Stimulated activated CD4-positive, alpha-beta T cell treated with anti-CD3 and anti-CD28 coated beads, TNF-alpha, amount 100 ng/mL, for 1 hour (primary cell): ENCODE results near the gene PCSK4.
A peak's percentile ranks its signal among the peaks of the same experiment; 100 is the strongest.
"Not testable (repeated sequence)": the region's sequence is repeated elsewhere in the genome, so short reads cannot be mapped to it uniquely, and the experiment has no call there.

ENCODE experiments used
- DNase-seq, 3 donors: peaks; one replicate each; pipeline ENCODE4 v3.0.0-alpha.2; 2020; ENCODE audit warnings: low read depth in 3 of 3, low spot score in 1 of 3

Gene PCSK4

DNA sequence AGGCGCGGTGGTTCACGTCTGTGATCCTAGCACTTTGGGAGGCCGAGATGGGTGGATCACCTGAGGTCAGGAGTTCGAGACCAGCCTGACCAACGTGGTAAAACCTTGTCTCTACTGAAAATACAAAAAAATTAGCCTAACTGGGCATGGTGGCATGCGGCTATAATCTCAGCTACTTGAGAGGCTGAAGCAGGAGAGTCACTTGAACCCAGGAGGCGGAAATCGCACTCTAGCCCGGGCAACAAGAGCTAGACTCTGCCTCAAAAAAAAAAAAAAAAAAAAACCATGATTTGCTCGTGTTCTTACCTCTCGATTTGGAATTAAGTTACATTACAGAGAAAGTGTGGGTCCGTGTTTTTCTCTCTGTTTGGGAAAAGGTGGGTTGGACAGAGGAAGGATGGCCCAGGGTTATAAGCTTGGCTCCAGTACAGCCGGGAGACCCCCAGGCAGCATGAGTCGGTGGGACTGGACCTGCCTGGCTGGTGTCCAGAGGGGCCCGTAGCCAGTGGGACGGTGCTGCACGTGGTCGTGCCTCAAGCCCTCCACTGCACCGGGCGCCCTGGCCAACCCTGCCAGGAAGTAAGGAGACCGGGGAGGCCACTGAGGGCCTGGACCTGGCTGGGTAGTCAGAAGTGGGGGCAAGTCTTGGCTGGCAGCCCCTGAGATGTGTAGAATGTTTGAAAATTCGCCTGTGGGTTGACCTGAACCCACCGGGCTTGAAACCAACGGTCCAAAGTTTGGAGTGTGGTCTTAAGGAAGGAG, 48.3 kb downstream of the PCSK4 start:
- DNase-seq: no peak

GRCh38 chr19:1441022-1441426, 49.1 kb downstream of the PCSK4 start:
- DNase-seq: no peak

- no peak for DNase-seq
These were observed 49.7 kb downstream of the PCSK4 start for GRCh38 chr19:1440418-1440801.

- not testable (repeated sequence) for DNase-seq
These were observed 50.4 kb downstream of the PCSK4 start for GRCh38 chr19:1439525-1440417.

GRCh38 chr19:1438933-1439354, 51.2 kb downstream of the PCSK4 start:
- DNase-seq: no peak

DNA sequence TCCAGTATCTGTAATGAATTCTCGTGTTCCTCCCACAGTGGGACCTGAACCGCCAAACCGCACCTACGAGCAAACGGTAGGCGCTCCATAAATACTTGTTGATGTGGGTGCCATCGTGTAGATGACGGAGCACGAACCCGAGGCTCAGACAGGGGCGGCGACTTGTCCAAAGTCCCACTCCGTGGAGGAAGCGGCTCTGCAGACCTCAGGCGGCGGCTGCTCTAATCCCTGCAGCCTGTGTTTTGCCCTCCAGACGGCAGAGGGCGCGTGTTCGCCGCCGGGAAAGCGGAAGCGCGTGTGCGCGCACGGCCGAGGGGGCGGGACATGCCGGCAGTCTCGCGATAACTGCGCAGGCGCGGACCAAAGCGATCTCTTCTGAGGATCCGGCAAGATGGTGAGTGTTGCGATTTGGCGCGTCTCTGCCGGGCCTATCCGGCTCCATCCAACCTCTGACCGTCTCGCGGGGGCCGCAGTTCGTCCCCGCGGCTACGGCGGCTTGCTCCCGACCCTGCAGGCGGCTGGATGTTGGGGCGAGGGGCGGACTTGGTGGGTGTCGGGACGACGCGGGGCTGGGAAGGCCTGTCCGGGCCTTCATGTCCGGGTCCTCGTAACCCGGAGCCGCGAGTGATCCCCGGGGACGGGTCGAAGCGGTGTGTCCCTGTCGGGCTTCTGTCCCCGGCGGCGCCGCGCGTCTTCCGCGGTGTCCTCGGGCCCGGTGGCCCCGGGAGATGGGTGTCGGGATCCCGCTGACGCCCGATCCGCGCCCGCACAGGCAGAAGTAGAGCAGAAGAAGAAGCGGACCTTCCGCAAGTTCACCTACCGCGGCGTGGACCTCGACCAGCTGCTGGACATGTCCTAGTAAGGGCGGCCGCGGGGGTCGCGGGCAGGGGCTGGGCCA, 51.9 kb downstream of the PCSK4 start, which contains the start of gene RPS15:
Gene RPS15, plus strand, starts transcription at position 362 of the 898 bp plus-strand sequence. Its CDS starts 30 bp downstream, at position 392.
- DNase-seq: peak; percentile 91 to 95 (median 94)

DNA sequence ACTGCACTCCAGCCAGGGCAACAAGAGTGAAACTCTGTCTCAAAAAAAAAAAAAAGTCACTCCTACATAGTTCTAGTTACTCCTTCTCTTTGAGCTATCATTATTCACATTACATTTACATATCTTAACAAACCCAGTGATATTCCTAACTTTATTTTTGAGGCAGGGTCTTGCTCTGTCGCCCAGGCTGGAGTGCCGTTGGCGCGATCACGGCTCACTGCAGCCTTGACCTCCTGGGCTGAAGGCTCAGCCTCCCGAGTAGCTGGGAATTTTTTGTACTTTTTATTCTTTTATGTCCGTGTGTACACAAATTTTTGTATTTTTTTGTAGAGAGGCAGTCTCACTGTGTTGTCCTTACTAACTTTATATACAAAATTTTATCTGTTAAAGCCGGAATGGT, 52.5 kb downstream of the PCSK4 start:
- no peak for DNase-seq

- no peak for DNase-seq
These were observed 54.7 kb downstream of the PCSK4 start for GRCh38 chr19:1435378-1435989.

- no peak for DNase-seq
These were observed 55.5 kb downstream of the PCSK4 start for GRCh38 chr19:1434577-1435060.

- DNase-seq: no peak
These were observed 56.1 kb downstream of the PCSK4 start for GRCh38 chr19:1434040-1434366.

DNA sequence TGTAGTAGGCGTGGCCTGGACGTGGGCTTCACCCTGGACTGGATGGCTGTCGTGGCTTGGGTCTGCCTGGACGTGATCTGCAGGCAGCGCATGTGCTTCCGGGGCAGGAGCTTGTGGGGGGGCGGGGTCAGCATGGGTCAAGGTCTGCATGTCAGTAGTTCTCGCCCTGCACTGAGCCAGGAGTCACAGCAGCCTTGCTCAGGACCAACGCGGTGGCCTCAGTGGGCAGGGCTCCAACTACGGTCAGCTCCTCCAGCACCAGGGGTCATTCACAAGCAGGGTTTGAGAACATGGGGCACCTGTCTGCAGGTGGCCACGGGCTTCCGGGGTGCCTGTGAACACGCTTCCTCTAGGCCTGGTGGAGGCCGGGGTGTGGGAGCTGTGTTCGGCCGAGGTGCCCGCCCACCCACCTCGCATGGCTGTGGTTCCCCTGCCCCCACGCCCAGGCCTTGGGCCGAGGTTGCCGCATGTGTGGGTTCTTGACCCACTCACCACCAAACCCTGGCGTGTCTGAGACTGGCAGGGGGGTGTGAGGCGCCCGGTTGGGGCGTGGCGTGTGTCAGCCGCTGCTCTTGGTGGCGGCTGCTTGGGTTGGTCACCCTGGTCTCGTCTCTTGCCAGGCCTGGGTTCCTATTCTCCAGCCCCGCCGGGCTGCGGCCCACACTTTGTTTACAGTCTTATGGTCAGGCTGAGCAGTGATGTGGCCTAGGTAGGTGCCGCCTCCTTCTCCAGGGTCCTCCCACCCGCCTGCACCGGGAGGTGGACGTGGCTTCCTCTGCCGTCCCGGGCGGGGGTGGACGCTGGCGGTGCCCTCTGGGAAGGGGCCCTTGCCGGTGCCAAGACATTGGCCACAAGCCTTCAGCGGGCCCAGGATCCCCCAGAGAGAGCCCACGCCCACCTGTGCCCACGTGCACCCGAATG, 56.8 kb downstream of the PCSK4 start:
- no peak for DNase-seq

DNA sequence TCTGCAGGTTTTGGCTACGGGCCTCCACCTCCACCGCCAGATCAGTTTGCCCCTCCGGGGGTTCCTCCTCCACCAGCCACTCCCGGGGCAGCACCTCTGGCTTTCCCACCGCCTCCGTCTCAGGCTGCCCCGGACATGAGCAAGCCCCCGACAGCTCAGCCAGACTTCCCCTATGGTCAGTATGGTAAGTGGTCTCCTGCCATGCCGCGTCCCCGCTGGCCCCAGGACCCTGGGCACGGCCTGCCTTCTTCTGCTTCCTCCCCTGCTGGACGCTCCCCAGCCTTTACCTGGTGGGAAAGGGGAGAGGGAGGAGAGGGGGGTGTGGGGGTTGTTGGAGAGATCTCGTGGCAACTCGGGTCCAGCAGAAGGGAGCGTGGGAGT, 57.7 kb downstream of the PCSK4 start:
- DNase-seq: no peak

DNA sequence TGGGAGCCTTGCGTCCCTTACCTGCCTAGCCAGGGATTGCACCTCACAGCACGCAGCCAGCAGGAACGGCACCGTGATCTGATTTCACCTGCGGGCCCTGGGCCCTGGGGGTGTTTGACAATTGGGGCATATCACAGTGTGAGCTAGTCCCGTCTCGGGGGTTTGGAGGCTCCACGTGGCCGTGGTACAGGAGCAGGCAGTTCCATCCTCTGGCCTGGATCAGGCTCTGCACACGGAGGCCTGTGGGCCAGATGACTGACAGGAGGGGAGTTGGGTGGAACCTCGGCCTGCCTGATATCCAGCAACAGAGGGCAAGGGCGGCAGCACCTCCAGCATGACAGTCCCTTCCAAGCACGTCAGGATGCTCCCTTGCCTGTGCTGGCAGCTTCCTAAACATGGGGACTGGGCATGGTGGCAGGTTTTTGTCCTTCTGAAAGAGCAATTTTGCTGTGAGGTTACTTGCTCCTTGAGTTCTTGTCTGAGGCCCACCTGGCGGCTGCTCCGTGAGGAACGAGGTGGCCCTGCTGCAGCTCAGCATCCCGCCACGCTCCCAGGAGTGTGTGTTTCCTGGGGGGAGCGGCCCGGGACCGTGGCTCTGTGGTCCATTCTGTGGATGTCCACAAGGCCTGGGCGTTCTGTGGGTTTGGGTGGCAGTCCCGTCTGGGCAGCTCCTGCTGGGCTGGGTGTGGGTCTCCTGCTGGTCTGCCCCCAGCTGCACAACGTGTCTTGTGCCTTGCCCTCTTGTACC, 58.2 kb downstream of the PCSK4 start:
- DNase-seq: no peak
